Measurements from ENCODE around the gene SCIN.

DNA sequence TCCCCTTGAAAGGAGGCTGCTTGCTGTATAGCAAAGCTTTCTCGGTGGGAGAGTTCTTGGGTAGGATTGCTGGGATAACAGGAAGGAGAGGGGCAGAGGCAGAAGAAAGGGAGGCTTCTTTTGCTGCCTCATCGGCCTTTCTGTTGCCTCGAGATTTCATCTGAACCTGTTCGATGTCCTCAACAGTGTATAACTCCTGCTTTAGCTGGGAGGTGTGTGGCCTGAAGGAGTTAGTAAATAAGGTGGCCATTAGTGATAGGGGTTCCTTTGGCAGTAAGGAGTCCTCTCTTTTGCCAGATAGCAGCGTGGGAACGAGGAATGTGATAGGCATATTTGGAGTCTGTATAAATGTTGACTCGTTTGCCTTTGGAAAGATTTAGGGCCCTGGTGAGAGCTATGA lies 20.0 kb downstream of the SCIN start:
- TF ChIP-seq, protein P1, sequence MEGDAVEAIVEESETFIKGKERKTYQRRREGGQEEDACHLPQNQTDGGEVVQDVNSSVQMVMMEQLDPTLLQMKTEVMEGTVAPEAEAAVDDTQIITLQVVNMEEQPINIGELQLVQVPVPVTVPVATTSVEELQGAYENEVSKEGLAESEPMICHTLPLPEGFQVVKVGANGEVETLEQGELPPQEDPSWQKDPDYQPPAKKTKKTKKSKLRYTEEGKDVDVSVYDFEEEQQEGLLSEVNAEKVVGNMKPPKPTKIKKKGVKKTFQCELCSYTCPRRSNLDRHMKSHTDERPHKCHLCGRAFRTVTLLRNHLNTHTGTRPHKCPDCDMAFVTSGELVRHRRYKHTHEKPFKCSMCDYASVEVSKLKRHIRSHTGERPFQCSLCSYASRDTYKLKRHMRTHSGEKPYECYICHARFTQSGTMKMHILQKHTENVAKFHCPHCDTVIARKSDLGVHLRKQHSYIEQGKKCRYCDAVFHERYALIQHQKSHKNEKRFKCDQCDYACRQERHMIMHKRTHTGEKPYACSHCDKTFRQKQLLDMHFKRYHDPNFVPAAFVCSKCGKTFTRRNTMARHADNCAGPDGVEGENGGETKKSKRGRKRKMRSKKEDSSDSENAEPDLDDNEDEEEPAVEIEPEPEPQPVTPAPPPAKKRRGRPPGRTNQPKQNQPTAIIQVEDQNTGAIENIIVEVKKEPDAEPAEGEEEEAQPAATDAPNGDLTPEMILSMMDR (IDR thresholded peaks at IDR 0.05), result no peak
- TF ChIP-seq ZFX (IDR thresholded peaks at IDR 0.05; ENCODE audit: borderline replicate concordance), result no peak
